Measurements from ENCODE around the gene CHRNB2.

CHRNB2 gene

GRCh38 chr1:154533952-154534844, 33.4 kb upstream of the CHRNB2 start:
- Histone ChIP-seq H3K4ac (ENCODE audit: low read depth in 1 of 2, low read length in 2 of 2) (no peak overlapping the region), H2AK5ac (ENCODE audit: low read length, severe bottlenecking) (no peak overlapping the region), H3K9ac (ENCODE audit: low read length) (no peak overlapping the region), H3K23ac (ENCODE audit: low read length in 2 of 2) (peak overlapping the region in 1 of 2 experiments; percentile 83), H4K8ac (ENCODE audit: low read length) (no peak overlapping the region), H3K27ac (ENCODE audit: low read length, poor library complexity, severe bottlenecking) (no peak overlapping the region), H3K27me3 (ENCODE audit: control insufficient read depth in 1 of 2, insufficient read depth in 1 of 2, low read length in 2 of 2) (peaks cover 22 to 24% of the 10 kb centered on the region in 2 experiments), H4K91ac (ENCODE audit: low read length) (no peak overlapping the region), H3K18ac (ENCODE audit: low read depth in 1 of 2, low read length in 2 of 2) (no peak overlapping the region), H3K4me1 (ENCODE audit: control insufficient read depth, insufficient read depth, low read depth, low read length) (no peaks in the 10 kb centered on the region), H2AFZ (ENCODE audit: low read depth, low read length) (no peak overlapping the region), H3K14ac (ENCODE audit: low read length in 2 of 2) (no peak overlapping the region), H3K4me2 (ENCODE audit: low read length, poor library complexity, severe bottlenecking) (no peak overlapping the region), H2BK120ac (ENCODE audit: low read depth, low read length) (no peak overlapping the region), H3K36me3 (ENCODE audit: control insufficient read depth in 1 of 2, insufficient read depth in 2 of 2, low read depth in 1 of 2, low read length in 2 of 2) (no peaks in the 10 kb centered on the region), H3K9me3 (ENCODE audit: control insufficient read depth, low read length) (peaks cover 4% of the 10 kb centered on the region), H2BK12ac (ENCODE audit: low read length in 2 of 2) (no peak overlapping the region), H2BK15ac (ENCODE audit: low read depth, poor library complexity, severe bottlenecking) (no peak overlapping the region), H3K4me3 (ENCODE audit: insufficient read depth in 1 of 2, low read depth in 1 of 2, low read length in 2 of 2) (no peak overlapping the region), H3K79me1 (replicated peaks; ENCODE audit: low read length, poor library complexity, severe bottlenecking) (no peaks in the 10 kb centered on the region), H2BK5ac (ENCODE audit: low read depth, low read length, poor library complexity, severe bottlenecking) (no peak overlapping the region)
- DNase-seq = no peak
- 51% methylated on average over 9 of the region's 11 CpGs for WGBS

GRCh38 chr1:154536570-154536969, 31.0 kb upstream of the CHRNB2 start:
- peaks cover 40 to 41% of the 10 kb centered on the region in 2 experiments for H3K27me3 ChIP-seq (ENCODE audit: control insufficient read depth in 1 of 2, insufficient read depth in 1 of 2, low read length in 2 of 2)
- no peak overlapping the region for H2AK5ac ChIP-seq (ENCODE audit: low read length, severe bottlenecking)
- no peak overlapping the region for H3K4me3 ChIP-seq (ENCODE audit: insufficient read depth in 1 of 2, low read depth in 1 of 2, low read length in 2 of 2)
- H2AFZ ChIP-seq (ENCODE audit: low read depth, low read length) = no peak overlapping the region
- H3K79me1 ChIP-seq (replicated peaks; ENCODE audit: low read length, poor library complexity, severe bottlenecking) = no peaks in the 10 kb centered on the region
- H3K23ac ChIP-seq (ENCODE audit: low read length in 2 of 2) = no peak overlapping the region
- H4K8ac ChIP-seq (ENCODE audit: low read length) = no peak overlapping the region
- H2BK5ac ChIP-seq (ENCODE audit: low read depth, low read length, poor library complexity, severe bottlenecking) = no peak overlapping the region
- H3K9me3 ChIP-seq (ENCODE audit: control insufficient read depth, low read length) = peaks cover 4% of the 10 kb centered on the region
- DNase-seq = no peak
- H3K4me1 ChIP-seq (ENCODE audit: control insufficient read depth, insufficient read depth, low read depth, low read length) = no peaks in the 10 kb centered on the region
- H2BK120ac ChIP-seq (ENCODE audit: low read depth, low read length) = no peak overlapping the region
- H2BK12ac ChIP-seq (ENCODE audit: low read length in 2 of 2) = no peak overlapping the region
- H3K18ac ChIP-seq (ENCODE audit: low read depth in 1 of 2, low read length in 2 of 2) = no peak overlapping the region
- no peak overlapping the region for H2BK15ac ChIP-seq (ENCODE audit: low read depth, poor library complexity, severe bottlenecking)
- WGBS = 77% methylated on average over 7 of the region's 7 CpGs
- no peak overlapping the region for H3K4ac ChIP-seq (ENCODE audit: low read depth in 1 of 2, low read length in 2 of 2)
- no peak overlapping the region for H3K9ac ChIP-seq (ENCODE audit: low read length)
- no peak overlapping the region for H3K4me2 ChIP-seq (ENCODE audit: low read length, poor library complexity, severe bottlenecking)
- no peak overlapping the region for H3K14ac ChIP-seq (ENCODE audit: low read length in 2 of 2)
- no peak overlapping the region for H4K91ac ChIP-seq (ENCODE audit: low read length)
- H3K36me3 ChIP-seq (ENCODE audit: control insufficient read depth in 1 of 2, insufficient read depth in 2 of 2, low read depth in 1 of 2, low read length in 2 of 2) = no peaks in the 10 kb centered on the region
- no peak overlapping the region for H3K27ac ChIP-seq (ENCODE audit: low read length, poor library complexity, severe bottlenecking)

DNA sequence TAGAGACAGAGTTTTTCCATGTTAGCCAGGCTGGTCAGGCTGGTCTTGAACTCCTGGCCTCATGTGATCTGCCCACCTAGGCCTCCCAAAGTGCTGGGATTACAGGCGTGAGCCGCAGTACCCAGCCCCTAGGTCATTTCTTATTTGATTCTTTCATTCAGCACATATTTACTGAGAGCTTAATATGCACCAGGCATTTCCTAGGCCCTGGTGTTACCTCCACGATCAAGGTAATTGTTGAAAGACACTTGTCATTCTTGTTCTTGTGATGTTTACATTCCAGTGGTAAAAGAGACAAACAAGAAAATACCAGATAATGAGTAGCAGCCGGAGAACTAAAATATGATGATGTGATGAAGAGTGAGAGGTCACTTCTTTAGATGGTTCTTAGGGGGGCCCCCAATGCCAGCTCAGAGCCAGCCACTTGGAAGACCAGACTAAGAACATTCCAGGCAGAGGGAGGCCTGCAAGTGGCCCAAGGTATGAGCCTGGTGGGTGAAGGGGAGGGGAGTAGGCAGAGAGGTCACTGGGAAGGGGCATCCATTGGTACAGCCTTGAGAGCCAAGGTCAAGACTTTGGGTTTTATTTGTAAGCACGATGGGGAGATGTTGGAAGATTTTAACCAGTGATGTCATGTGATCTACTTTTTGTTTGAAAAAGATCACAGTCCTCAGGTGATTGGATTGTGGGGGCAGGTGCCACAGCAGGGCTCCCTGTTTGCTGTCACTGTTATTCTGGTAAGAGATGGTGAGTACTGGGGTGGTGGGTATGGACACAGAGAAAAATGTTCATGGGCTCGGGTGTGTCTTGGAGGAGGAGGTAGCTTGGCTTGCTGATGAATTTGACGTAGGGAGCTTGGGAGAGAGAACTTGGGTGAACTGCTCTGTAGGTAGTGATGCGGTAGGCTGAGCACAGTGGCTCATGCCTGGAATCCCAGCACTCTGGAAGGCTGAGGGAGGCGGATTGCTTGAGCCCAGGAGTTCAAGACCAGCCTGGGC, 27.8 kb upstream of the CHRNB2 start:
- no peak overlapping the region for H3K4me3 ChIP-seq (ENCODE audit: insufficient read depth in 1 of 2, low read depth in 1 of 2, low read length in 2 of 2)
- H2BK12ac ChIP-seq (ENCODE audit: low read length in 2 of 2) = no peak overlapping the region
- H4K8ac ChIP-seq (ENCODE audit: low read length) = no peak overlapping the region
- no peak overlapping the region for H2BK120ac ChIP-seq (ENCODE audit: low read depth, low read length)
- no peaks in the 10 kb centered on the region for H3K36me3 ChIP-seq (ENCODE audit: control insufficient read depth in 1 of 2, insufficient read depth in 2 of 2, low read depth in 1 of 2, low read length in 2 of 2)
- no peaks in the 10 kb centered on the region for H3K4me1 ChIP-seq (ENCODE audit: control insufficient read depth, insufficient read depth, low read depth, low read length)
- H3K18ac ChIP-seq (ENCODE audit: low read depth in 1 of 2, low read length in 2 of 2) = no peak overlapping the region
- no peak overlapping the region for H2AFZ ChIP-seq (ENCODE audit: low read depth, low read length)
- no peak overlapping the region for H2BK15ac ChIP-seq (ENCODE audit: low read depth, poor library complexity, severe bottlenecking)
- H3K4me2 ChIP-seq (ENCODE audit: low read length, poor library complexity, severe bottlenecking) = no peak overlapping the region
- no peaks in the 10 kb centered on the region for H3K79me1 ChIP-seq (replicated peaks; ENCODE audit: low read length, poor library complexity, severe bottlenecking)
- peaks cover 4% of the 10 kb centered on the region for H3K9me3 ChIP-seq (ENCODE audit: control insufficient read depth, low read length)
- H2BK5ac ChIP-seq (ENCODE audit: low read depth, low read length, poor library complexity, severe bottlenecking) = no peak overlapping the region
- WGBS = 76% methylated on average over 6 of the region's 9 CpGs
- no peak for DNase-seq
- H2AK5ac ChIP-seq (ENCODE audit: low read length, severe bottlenecking) = no peak overlapping the region
- H3K9ac ChIP-seq (ENCODE audit: low read length) = no peak overlapping the region
- H3K27me3 ChIP-seq (ENCODE audit: control insufficient read depth in 1 of 2, insufficient read depth in 1 of 2, low read length in 2 of 2) = peaks cover 55 to 65% of the 10 kb centered on the region in 2 experiments
- no peak overlapping the region for H3K4ac ChIP-seq (ENCODE audit: low read depth in 1 of 2, low read length in 2 of 2)
- H3K27ac ChIP-seq (ENCODE audit: low read length, poor library complexity, severe bottlenecking) = no peak overlapping the region
- no peak overlapping the region for H3K14ac ChIP-seq (ENCODE audit: low read length in 2 of 2)
- no peak overlapping the region for H3K23ac ChIP-seq (ENCODE audit: low read length in 2 of 2)
- H4K91ac ChIP-seq (ENCODE audit: low read length) = no peak overlapping the region

DNA sequence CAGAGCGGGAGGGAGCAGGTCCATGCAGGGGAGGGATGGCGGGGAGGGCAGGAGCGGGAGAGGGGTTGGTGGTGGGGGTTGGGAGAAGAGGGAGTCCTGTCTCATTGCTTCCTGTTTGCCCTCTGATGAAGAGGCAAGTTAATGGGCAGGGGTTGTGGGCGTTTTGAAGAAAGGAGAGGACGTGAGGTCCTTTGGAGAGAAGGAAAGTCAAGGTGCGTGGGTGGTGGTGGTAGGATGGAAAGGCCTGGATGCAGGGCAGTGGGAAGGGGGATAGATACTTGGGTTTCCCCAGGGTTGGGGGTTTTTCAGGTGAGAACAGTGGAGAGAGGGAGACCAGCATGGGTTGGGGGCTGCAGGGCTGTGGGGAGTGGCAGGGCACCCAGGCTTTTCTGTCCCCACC, 26.3 kb upstream of the CHRNB2 start:
- H3K4me2 ChIP-seq (ENCODE audit: low read length, poor library complexity, severe bottlenecking) = no peak overlapping the region
- no peak overlapping the region for H3K9ac ChIP-seq (ENCODE audit: low read length)
- peaks cover 58 to 61% of the 10 kb centered on the region in 2 experiments for H3K27me3 ChIP-seq (ENCODE audit: control insufficient read depth in 1 of 2, insufficient read depth in 1 of 2, low read length in 2 of 2)
- H3K4ac ChIP-seq (ENCODE audit: low read depth in 1 of 2, low read length in 2 of 2) = no peak overlapping the region
- H3K23ac ChIP-seq (ENCODE audit: low read length in 2 of 2) = no peak overlapping the region
- H2BK5ac ChIP-seq (ENCODE audit: low read depth, low read length, poor library complexity, severe bottlenecking) = no peak overlapping the region
- H3K14ac ChIP-seq (ENCODE audit: low read length in 2 of 2) = no peak overlapping the region
- WGBS = 68% methylated on average over 6 of the region's 6 CpGs
- no peaks in the 10 kb centered on the region for H3K36me3 ChIP-seq (ENCODE audit: control insufficient read depth in 1 of 2, insufficient read depth in 2 of 2, low read depth in 1 of 2, low read length in 2 of 2)
- H4K91ac ChIP-seq (ENCODE audit: low read length) = no peak overlapping the region
- no peak overlapping the region for H3K4me3 ChIP-seq (ENCODE audit: insufficient read depth in 1 of 2, low read depth in 1 of 2, low read length in 2 of 2)
- H3K18ac ChIP-seq (ENCODE audit: low read depth in 1 of 2, low read length in 2 of 2) = no peak overlapping the region
- no peak overlapping the region for H2BK15ac ChIP-seq (ENCODE audit: low read depth, poor library complexity, severe bottlenecking)
- H2BK12ac ChIP-seq (ENCODE audit: low read length in 2 of 2) = no peak overlapping the region
- no peak overlapping the region for H2BK120ac ChIP-seq (ENCODE audit: low read depth, low read length)
- H2AFZ ChIP-seq (ENCODE audit: low read depth, low read length) = no peak overlapping the region
- no peaks in the 10 kb centered on the region for H3K79me1 ChIP-seq (replicated peaks; ENCODE audit: low read length, poor library complexity, severe bottlenecking)
- H2AK5ac ChIP-seq (ENCODE audit: low read length, severe bottlenecking) = no peak overlapping the region
- no peaks in the 10 kb centered on the region for H3K9me3 ChIP-seq (ENCODE audit: control insufficient read depth, low read length)
- H3K4me1 ChIP-seq (ENCODE audit: control insufficient read depth, insufficient read depth, low read depth, low read length) = no peaks in the 10 kb centered on the region
- H3K27ac ChIP-seq (ENCODE audit: low read length, poor library complexity, severe bottlenecking) = no peak overlapping the region
- H4K8ac ChIP-seq (ENCODE audit: low read length) = no peak overlapping the region
- DNase-seq = no peak
